Activated CD4-positive, CD25-positive, alpha-beta regulatory T cell treated with anti-CD3 and anti-CD28 coated beads, Interleukin-2, amount 50 U/mL, for 72 hours (primary cell): Measurements from ENCODE around the gene UBAC2.
"Not testable (repeated sequence)": the region's sequence is repeated elsewhere in the genome, so short reads cannot be mapped to it uniquely, and the experiment has no call there.

Experiments
- DNase-seq: peaks from one replicate; pipeline ENCODE4 v3.0.0; 2021

UBAC2 gene

GRCh38 chr13:99404005-99404755, 203.5 kb downstream of the UBAC2 start:
- DNase-seq = no peak

DNA sequence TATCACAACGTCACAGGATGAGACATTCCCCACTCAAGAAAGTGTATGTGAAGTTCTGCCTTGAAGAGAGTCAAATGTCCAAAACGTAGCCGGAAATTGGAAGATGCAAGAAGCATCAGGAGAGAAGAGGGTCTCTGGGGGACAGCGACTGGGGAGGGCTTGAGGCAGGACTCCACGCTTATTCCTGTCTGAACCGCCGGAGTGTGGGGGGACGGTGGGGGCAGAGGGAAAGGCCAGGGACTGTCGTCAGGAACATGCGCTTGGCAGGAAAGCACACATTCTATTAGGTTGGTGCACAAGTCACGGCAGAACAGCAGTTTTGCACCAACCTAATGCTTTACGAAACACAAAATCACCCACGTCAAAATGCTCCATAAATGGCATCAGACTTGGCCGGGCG, 205.3 kb downstream of the UBAC2 start:
- no peak for DNase-seq

GRCh38 chr13:99406799-99407201, 206.1 kb downstream of the UBAC2 start:
- DNase-seq = no peak

- no peak for DNase-seq
These were observed 207.4 kb downstream of the UBAC2 start for GRCh38 chr13:99407906-99408702.

- DNase-seq = no peak
These were observed 208.0 kb downstream of the UBAC2 start for GRCh38 chr13:99408703-99409000.

DNA sequence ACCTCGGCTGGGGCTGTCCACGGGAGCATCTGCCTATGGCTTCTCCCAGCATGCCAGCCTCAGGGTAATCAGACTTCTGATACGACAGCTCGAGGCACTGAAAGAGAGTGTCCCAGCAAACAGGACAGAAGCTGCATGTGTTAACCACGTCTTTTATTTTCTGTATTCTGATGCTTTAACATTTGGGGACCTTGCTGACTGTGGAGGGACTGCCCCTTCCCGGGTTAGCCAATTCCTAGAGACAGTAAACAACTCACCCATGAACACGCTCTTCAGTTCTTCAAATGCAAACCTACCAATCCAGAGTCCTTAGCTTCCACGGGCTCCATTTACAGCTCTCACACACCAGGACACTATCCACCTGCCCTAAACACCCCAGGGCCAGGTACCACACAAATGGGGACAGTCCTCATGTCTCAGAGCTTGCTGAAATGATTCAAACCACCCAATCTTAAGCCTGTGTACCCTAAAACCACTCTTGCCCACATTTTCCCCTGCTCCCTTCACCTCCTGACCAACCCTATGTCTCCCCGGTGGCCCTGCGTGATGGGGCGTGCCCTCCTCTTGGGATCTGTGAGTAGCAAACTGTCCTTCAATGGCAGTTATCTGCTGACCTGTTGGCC, 208.9 kb downstream of the UBAC2 start:
- not testable (repeated sequence) for DNase-seq

DNA sequence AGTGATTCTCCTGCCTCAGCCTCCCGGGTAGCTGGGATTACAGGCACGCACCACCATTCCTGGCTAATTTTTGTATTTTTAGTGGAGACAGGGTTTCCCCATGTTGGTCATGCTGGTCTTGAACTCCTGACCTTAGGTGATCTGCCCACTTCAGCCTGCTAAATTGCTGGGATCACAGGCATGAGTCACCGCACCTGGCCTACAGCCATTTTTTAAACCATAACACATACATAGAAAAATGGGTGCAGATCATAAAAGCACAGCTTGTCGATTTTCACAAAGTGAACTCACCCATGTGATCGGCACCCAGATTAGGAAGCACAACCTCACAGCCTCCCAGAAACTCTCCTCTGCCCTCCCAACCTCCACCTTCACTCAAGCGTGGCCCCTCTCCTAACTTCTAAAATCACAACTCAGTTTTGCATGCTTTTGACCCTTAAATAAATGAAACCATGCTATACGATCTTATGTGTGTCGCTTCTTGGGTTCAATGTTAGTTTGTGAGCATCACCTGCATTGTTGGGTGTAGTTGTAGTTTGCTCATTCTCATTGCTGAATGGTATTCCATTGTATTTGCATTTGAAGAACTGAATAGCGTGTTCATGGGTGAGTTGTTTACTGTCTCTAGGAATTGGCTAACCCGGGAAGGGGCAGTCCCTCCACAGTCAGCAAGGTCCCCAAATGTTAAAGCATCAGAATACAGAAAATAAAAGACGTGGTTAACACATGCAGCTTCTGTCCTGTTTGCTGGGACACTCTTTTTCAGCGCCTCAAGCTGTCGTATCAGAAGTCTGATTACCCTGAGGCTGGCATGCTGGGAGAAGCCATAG, 210.2 kb downstream of the UBAC2 start:
- DNase-seq = not testable (repeated sequence)

- no peak for DNase-seq
These were observed 212.2 kb downstream of the UBAC2 start for GRCh38 chr13:99412856-99413255.

- no peak for DNase-seq
These were observed 213.7 kb downstream of the UBAC2 start for GRCh38 chr13:99414048-99414995.

DNA sequence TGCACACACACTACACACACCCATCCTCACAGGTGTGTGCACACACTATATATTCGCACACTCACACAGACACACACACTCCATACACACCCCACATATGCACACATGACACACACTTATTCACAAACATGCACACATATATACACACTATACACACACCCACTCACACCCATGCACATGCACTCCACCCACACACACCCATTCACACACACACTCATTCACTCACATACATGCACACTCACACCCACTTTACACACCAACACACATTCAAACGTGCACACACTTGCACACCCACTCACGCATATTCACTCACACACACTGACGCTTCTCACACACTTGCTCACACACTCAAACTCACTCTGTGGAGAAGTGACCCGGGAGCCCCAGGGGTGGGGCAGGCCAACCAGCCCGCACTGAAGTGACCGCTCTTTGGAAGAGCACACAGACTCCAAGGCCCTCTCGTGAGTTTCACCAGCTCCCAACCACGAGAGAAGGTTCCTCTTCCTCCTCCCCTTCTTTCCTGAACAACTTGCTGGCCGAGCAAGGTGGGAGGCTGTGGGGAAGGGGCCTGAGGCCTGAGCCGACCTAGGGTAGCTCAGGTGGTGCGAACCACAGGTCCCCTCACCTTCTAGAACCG, 214.5 kb downstream of the UBAC2 start:
- DNase-seq = no peak

- no peak for DNase-seq
These were observed 215.2 kb downstream of the UBAC2 start for GRCh38 chr13:99415851-99416331.

DNA sequence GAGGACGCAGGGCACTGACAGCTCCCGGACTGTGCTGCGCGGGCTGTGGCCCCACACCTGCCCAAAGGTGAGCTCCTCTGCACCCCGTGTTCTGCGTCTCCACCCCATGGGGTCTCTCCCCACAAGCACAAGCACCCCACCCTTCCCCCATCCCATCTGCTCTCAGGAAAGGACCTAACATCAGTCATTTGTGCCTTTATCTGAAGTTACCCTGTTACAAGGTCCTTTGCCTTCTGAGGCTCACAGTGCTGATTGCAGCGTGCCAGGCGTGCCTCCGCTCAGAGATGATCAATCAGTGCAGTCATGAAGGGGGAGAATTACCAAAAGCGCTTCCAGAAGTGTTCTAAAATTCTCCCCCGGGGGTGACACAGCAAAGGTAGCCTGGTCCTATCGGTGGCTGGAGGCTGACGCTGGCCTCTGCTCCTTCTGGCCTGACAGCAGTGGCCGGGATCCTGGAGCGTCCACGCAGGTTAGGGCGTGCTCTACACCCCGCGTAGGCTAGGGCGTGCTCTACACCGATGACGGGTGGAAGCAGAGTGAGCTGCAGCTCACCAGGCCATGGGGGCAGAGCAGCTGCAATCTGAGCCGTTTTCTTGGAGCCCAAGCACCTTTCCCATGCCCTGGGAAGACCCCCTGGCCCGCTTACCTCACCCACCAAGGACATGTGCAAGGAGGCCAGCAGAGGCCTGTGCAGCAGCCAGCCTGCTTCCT, 215.9 kb downstream of the UBAC2 start:
- DNase-seq = peak; percentile 30

DNA sequence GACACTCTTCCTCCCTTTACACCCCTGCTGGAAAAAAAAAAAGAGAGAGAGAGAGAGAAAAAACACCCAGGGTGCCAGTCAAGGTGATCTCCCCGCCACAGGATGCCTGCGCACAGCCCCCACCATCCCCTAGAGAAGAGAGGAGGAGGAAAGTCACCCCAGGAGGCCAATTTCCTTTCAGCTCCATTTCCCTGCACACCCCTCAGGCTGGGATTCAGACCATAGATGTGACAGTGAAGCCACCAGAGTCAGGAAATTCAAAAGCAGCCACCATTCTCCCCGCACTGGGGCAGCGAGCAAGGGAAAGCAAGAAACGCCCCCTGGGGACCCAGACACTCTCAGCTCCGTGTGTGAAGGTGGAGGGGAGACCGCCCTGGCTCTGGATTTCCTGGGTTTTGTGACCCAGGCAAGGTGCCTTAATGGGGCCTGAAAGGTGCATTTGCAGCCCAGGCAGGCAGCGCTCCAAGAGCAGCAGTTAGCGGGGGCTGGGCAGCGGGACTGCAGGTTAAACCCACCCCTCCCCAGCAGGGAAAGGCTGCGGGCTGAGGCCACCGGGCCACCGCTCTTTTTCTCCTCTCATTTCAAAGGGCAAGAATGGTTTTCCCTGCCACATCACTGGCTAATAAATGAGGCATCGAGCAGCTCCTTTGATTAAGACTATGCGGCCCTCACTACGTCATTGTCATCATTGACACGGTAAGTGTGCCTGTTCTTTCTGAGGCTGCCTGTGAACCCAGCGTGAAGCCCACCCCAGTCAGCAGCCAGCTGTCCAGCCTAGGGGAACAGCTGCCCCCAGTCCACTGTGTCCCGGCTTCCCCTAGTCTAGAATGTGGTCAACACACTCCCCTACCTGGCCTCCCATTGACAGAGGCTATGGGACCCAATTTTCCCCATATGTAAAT, 216.8 kb downstream of the UBAC2 start:
- peak; percentile 29 for DNase-seq

- peak; percentile 27 for DNase-seq
These were observed 217.6 kb downstream of the UBAC2 start for GRCh38 chr13:99418103-99418842.

- DNase-seq = peak; percentile 26
These were observed 218.1 kb downstream of the UBAC2 start for GRCh38 chr13:99418843-99419140.

DNA sequence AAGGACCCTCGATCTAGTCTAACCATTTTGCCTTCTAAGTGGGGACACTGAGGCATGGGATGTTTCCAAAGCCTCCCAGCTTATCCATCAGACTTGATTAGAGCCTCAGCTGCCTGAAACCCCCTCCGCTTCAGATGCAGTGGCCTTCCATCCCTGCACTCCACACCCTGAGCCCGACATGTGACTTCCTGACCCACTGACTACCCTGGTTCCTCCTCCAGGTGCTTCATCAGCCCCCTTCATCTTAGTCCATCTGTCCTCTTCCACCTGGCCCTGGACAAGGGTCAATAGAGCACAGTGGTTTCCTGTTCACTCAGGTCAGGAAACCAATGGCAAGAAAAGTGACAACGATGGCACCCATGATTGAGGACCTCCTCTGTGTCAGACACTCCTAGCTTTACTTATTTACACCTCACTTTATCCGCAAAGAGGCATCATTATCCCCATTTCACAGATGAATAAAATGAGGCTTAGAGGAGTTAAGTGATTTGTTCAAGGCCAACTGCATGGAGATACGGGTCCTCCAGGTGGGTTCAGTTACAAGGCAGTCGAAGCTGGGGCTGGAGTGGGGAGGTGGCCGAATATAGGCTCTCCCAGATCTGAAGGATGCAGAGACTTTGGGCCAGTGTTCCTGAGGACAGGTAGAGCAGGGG, 219.1 kb downstream of the UBAC2 start:
- DNase-seq = peak; percentile 29

DNA sequence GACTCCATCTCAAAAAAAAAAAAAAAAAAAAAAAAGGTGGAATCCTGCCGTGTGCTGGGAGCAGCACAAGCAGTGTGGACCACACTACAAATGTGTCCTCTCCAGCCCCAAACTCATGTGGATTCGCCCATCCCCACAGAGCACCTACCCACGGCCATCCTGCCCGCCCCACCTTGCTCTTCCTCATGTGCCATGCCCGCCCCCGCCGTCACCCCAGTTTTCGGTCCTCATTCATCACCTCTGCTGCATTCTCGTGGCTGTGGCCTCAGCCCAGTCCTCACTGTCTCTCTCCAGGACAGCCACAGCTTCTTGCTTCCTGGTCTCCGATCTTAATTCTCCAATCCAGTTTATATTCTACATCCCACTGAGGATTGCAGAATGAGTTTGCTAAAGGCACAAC, 220.6 kb downstream of the UBAC2 start:
- DNase-seq = peak; percentile 25
